H1 (cell line): Measurements from ENCODE around the gene RHOBTB1. TPM values are rescaled to one million over a fixed set of nuclear protein-coding genes. Genes with fewer than 3 reads are reported as not detected.

ENCODE experiments used
- CTCF ChIA-PET: fragments of 300-600 bp; sonication (Branson Sonifier 250); formaldehyde crosslinking; loops from one replicate; lab custom pipeline; 2021; ENCODE audit not compliant: partially characterized antibody; lab: Charles Lee
- POLR2A ChIA-PET: fragments of 300-600 bp; sonication (Branson Sonifier 250); formaldehyde crosslinking; loops from one replicate; lab custom pipeline; 2021; ENCODE audit warnings: inconsistent platforms; ENCODE audit not compliant: partially characterized antibody; lab: Charles Lee
- DNase-seq, 2 experiments: peaks; one replicate each; pipeline versions ENCODE4 v3.0.0 to v3.0.0-alpha.2; 2010 to 2022; ENCODE audit warnings: low spot score in 2 of 2, low read depth in 1 of 2, mixed read lengths in 1 of 2
- FAIRE-seq: peaks from 2 replicates; lab custom pipeline; 2011; peaks lifted over from hg19 to GRCh38; lab: Jason Lieb, UNC
- H2AFZ ChIP-seq: 2 replicates; pipeline ENCODE4 v1.8.1; 2012; ENCODE audit warnings: low read length, inconsistent platforms
- H2AK5ac ChIP-seq: 2 replicates; pipeline ENCODE4 v1.6.1; 2013; ENCODE audit warnings: low read depth, low read length
- H2BK120ac ChIP-seq: replicated peaks from 2 replicates; pipeline ENCODE3; 2013; ENCODE audit warnings: low read depth, low read length, inconsistent platforms
- H2BK12ac ChIP-seq: 2 replicates; pipeline ENCODE4 v1.6.1; 2013; ENCODE audit warnings: low read depth, low read length
- H2BK15ac ChIP-seq: 2 replicates; pipeline ENCODE4 v1.6.1; 2013; ENCODE audit warnings: low read length
- H2BK20ac ChIP-seq: 2 replicates; pipeline ENCODE4 v1.6.1; 2013; ENCODE audit warnings: low read length
- H2BK5ac ChIP-seq: 2 replicates; pipeline ENCODE4 v1.6.1; 2013; ENCODE audit warnings: low read depth, low read length
- H3K14ac ChIP-seq: 2 replicates; pipeline ENCODE4 v1.6.1; 2013; ENCODE audit warnings: inconsistent platforms; ENCODE audit not compliant: insufficient read length
- H3K18ac ChIP-seq: 2 replicates; pipeline ENCODE4 v1.6.1; 2013; ENCODE audit warnings: low read length; ENCODE audit errors: extremely low read depth
- H3K23ac ChIP-seq: 2 replicates; pipeline ENCODE4 v1.6.1; 2013; ENCODE audit warnings: inconsistent platforms; ENCODE audit not compliant: insufficient read length
- H3K23me2 ChIP-seq: 2 replicates; pipeline ENCODE4 v1.6.1; 2013; ENCODE audit warnings: low read depth, low read length
- H3K27ac ChIP-seq: 2 replicates; pipeline ENCODE4 v1.6.1; 2011; ENCODE audit warnings: low read depth, low read length, inconsistent platforms
- H3K27me3 ChIP-seq, 4 experiments: replicated peaks in 1 of 4; 1 replicate in 1 of 4; 2 replicates in 3 of 4; pipeline versions ENCODE4 v1.6.1 to v1.8.1; 2011 to 2013; ENCODE audit warnings: low read length in 3 of 4, mild to moderate bottlenecking in 3 of 4, inconsistent platforms in 2 of 4, mixed read lengths in 2 of 4, moderate library complexity in 1 of 4; ENCODE audit not compliant: control insufficient read depth in 3 of 4, insufficient read depth in 3 of 4; ENCODE audit errors: extremely low read depth in 1 of 4
- H3K36me3 ChIP-seq, 4 experiments: 2 replicates each; pipeline versions ENCODE4 v1.6.1 to v1.8.1; 2011 to 2013; ENCODE audit warnings: mild to moderate bottlenecking in 4 of 4, low read length in 3 of 4, moderate library complexity in 2 of 4, control low read depth in 1 of 4, inconsistent platforms in 1 of 4; ENCODE audit not compliant: insufficient read depth in 4 of 4, control insufficient read depth in 2 of 4
- H3K4ac ChIP-seq: replicated peaks from 2 replicates; pipeline ENCODE3; 2013; ENCODE audit warnings: low read length, low read depth, mixed read lengths, inconsistent platforms; ENCODE audit not compliant: insufficient read length
- H3K4me1 ChIP-seq, 4 experiments: replicated peaks in 1 of 4; 1 replicate in 1 of 4; 2 replicates in 3 of 4; pipeline versions ENCODE4 v1.6.1 to v1.8.1; 2011 to 2013; ENCODE audit warnings: low read length in 3 of 4, inconsistent platforms in 2 of 4, mixed read lengths in 1 of 4; ENCODE audit not compliant: insufficient read depth in 4 of 4, control insufficient read depth in 3 of 4
- H3K4me2 ChIP-seq, 2 experiments: 2 replicates each; pipeline versions ENCODE4 v1.6.1 to v1.8.1; 2011 to 2013; ENCODE audit warnings: low read depth in 2 of 2, low read length in 2 of 2, control low read depth in 1 of 2, inconsistent platforms in 1 of 2, mild to moderate bottlenecking in 1 of 2; ENCODE audit not compliant: insufficient read depth in 1 of 2
- H3K4me3 ChIP-seq, 4 experiments: fragments of 200-600, 300-600 bp in 1 of 4; sonication (generic), shearing (Covaris generic), sonication (Bioruptor Twin) in 1 of 4; 2 replicates each; pipeline versions ENCODE4 v1.5.1 to v1.8.1; 2011 to 2016; ENCODE audit warnings: low read length in 4 of 4, low read depth in 3 of 4, control low read depth in 2 of 4, inconsistent platforms in 2 of 4, mild to moderate bottlenecking in 2 of 4, mixed read lengths in 1 of 4, moderate library complexity in 1 of 4; ENCODE audit not compliant: insufficient read depth in 2 of 4; ENCODE audit errors: extremely low read depth in 1 of 4
- H3K56ac ChIP-seq: replicated peaks from 2 replicates; pipeline ENCODE3; 2013; ENCODE audit warnings: low read depth, mild to moderate bottlenecking, mixed read lengths, low read length, inconsistent platforms; ENCODE audit not compliant: insufficient read length
- H3K79me1 ChIP-seq: 2 replicates; pipeline ENCODE4 v1.6.1; 2013; ENCODE audit warnings: low read depth, low read length, control low read depth
- H3K79me2 ChIP-seq, 2 experiments: 2 replicates each; pipeline versions ENCODE4 v1.6.1 to v1.8.1; 2012 to 2013; ENCODE audit warnings: low read length in 2 of 2, mild to moderate bottlenecking in 2 of 2, inconsistent platforms in 1 of 2; ENCODE audit not compliant: insufficient read depth in 2 of 2, control insufficient read depth in 1 of 2
- H3K9ac ChIP-seq, 4 experiments: replicated peaks in 1 of 4; 1 replicate in 1 of 4; 2 replicates in 3 of 4; pipeline versions ENCODE4 v1.6.1 to v1.8.1; 2011 to 2013; ENCODE audit warnings: low read depth in 3 of 4, low read length in 3 of 4, control low read depth in 2 of 4, mild to moderate bottlenecking in 2 of 4, moderate library complexity in 2 of 4, inconsistent platforms in 1 of 4; ENCODE audit errors: extremely low read depth in 1 of 4
- H3K9me3 ChIP-seq, 2 experiments: 2 replicates each; pipeline versions ENCODE4 v1.6.1 to v1.8.1; 2012 to 2013; ENCODE audit warnings: mild to moderate bottlenecking in 2 of 2, moderate library complexity in 2 of 2, control low read depth in 1 of 2, inconsistent platforms in 1 of 2, low read depth in 1 of 2, low read length in 1 of 2, mixed read lengths in 1 of 2; ENCODE audit not compliant: insufficient read depth in 2 of 2
- H4K20me1 ChIP-seq, 2 experiments: replicated peaks in 1 of 2; 2 replicates each; pipeline versions ENCODE3 to v1.8.1; 2011 to 2013; ENCODE audit warnings: inconsistent platforms in 2 of 2, low read length in 2 of 2, mild to moderate bottlenecking in 1 of 2; ENCODE audit not compliant: insufficient read depth in 2 of 2, control insufficient read depth in 1 of 2
- H4K5ac ChIP-seq: 2 replicates; pipeline ENCODE4 v1.6.1; 2013; ENCODE audit warnings: low read length, low read depth, mixed read lengths, inconsistent platforms; ENCODE audit not compliant: insufficient read length
- H4K8ac ChIP-seq: 2 replicates; pipeline ENCODE4 v1.8.0; 2013; ENCODE audit warnings: mild to moderate bottlenecking, moderate library complexity, low read length, inconsistent platforms; ENCODE audit not compliant: insufficient read depth; ENCODE audit errors: extremely low read depth
- H4K91ac ChIP-seq: replicated peaks from 2 replicates; pipeline ENCODE3; 2013; ENCODE audit warnings: low read length, mixed read lengths, inconsistent platforms; ENCODE audit not compliant: insufficient read length
- CREB1 ChIP-seq: IDR thresholded peaks from 2 replicates; pipeline ENCODE4 v1.6.1; 2012; ENCODE audit warnings: inconsistent platforms
- EP300 ChIP-seq, 2 experiments: IDR thresholded peaks; 1 replicate in 1 of 2; 2 replicates in 1 of 2; pipeline ENCODE4 v1.6.1; 2011 to 2012; ENCODE audit warnings: low read depth in 2 of 2, low read length in 2 of 2, mild to moderate bottlenecking in 2 of 2, borderline replicate concordance in 1 of 2, inconsistent platforms in 1 of 2, moderate library complexity in 1 of 2
- JUN ChIP-seq: IDR thresholded peaks from 2 replicates; pipeline ENCODE4 v1.6.1; 2011; ENCODE audit warnings: low read depth, mild to moderate bottlenecking, improper control_type of control experiment, low read length
- JUND ChIP-seq: IDR thresholded peaks from 2 replicates; pipeline ENCODE4 v1.6.1; 2011; ENCODE audit warnings: mild to moderate bottlenecking, improper control_type of control experiment, low read length
- SRF ChIP-seq: IDR thresholded peaks from 2 replicates; pipeline ENCODE4 v1.6.1; 2011; ENCODE audit warnings: mild to moderate bottlenecking, low read depth, low read length, moderate library complexity
- TAF7 ChIP-seq: optimal IDR thresholded peaks from 2 replicates; pipeline ENCODE3; 2011; ENCODE audit warnings: low read depth, mild to moderate bottlenecking, inconsistent platforms, low read length, moderate library complexity, borderline replicate concordance
- YY1 ChIP-seq: IDR thresholded peaks from 2 replicates; pipeline ENCODE4 v1.6.1; 2011; ENCODE audit warnings: low read depth, mild to moderate bottlenecking, low read length
- ZNF274 ChIP-seq: IDR thresholded peaks from 2 replicates; pipeline ENCODE4 v1.7.0; 2012; ENCODE audit warnings: low read length, borderline replicate concordance; ENCODE audit errors: extremely low read depth
- WGBS, 2 experiments: shearing (Covaris generic) in 1 of 2; methylation state at CpG; one replicate each; pipeline versions ENCODE4 v1.1.6 to v1.1.7; 2013 to 2015; ENCODE audit warnings: low lambda C conversion rate in 2 of 2, mixed read lengths in 2 of 2, inconsistent platforms in 1 of 2, low coverage in 1 of 2, missing lambda C conversion rate in 1 of 2; ENCODE audit not compliant: insufficient replicate concordance in 2 of 2, insufficient coverage in 1 of 2, insufficient read length in 1 of 2; ENCODE audit errors: extremely low coverage in 1 of 2, missing lambda C conversion rate in 1 of 2; 5-methylcytosine and 5-hydroxymethylcytosine counted together
- polyA plus RNA-seq, 7 experiments: library from polyadenylated mRNA; depleted of rRNA in 3 of 7; stranded (reverse) in 5 of 7; unstranded in 2 of 7; fragments of >200 nt in 5 of 7; fragments of 200-250 nt in 2 of 7; gene quantifications; 1 replicate in 5 of 7; 2 replicates in 1 of 7; 4 replicates in 1 of 7; pipeline versions ENCODE4 v1.2.1 to v1.2.3, GENCODE V29; 2011 to 2013; ENCODE audit warnings: missing spikeins in 2 of 7, mixed read lengths in 2 of 7
- total RNA-seq: library from RNA; stranded (reverse); fragmentation: NEBNext Ultra II Directional; extraction: Animal tissue kit (Norgen Biotek cat#: 25700); gene quantifications from 2 replicates; pipeline ENCODE4 v1.2.1, GENCODE V29; 2021

RHOBTB1 gene
- total and polyA plus RNA-seq, 2 of the 8 experiments (the other 6 are each of a cell fraction or from before 2014, with no cell fraction given) = 6.1 to 7.4 TPM

GRCh38 chr10:60865198-60865783 lies 78.7 kb downstream of the RHOBTB1 start:
- H4K5ac ChIP-seq = no peak overlapping the region
- H2BK5ac ChIP-seq = no peak overlapping the region
- H3K4me2 ChIP-seq = no peak overlapping the region
- no peak overlapping the region for H2BK20ac ChIP-seq
- H2BK15ac ChIP-seq = no peak overlapping the region
- H3K4me1 ChIP-seq = peaks cover 0 to 4% (median 2%) of the 10 kb centered on the region in 4 experiments; a peak in 3 of 7 replicates
- no peaks in the 10 kb centered on the region for H3K79me1 ChIP-seq
- H3K56ac ChIP-seq = no peak overlapping the region
- H3K4me3 ChIP-seq = no peak overlapping the region
- DNase-seq (no peak), FAIRE-seq (no peak)
- CTCF ChIA-PET = no interaction called here
- no peak overlapping the region for H3K9ac ChIP-seq
- WGBS, 2 experiments = 93% methylated on average over 2 of the region's 2 CpGs; no CpG with 5 or more reads in 1 of the 2 experiments
- no peak overlapping the region for H2AFZ ChIP-seq
- H3K14ac ChIP-seq = no peak overlapping the region
- H3K27me3 ChIP-seq = no peaks in the 10 kb centered on the region
- H3K18ac ChIP-seq = no peak overlapping the region
- no peaks in the 10 kb centered on the region for H3K36me3 ChIP-seq
- no peak overlapping the region for H2BK120ac ChIP-seq
- H4K8ac ChIP-seq = no peak overlapping the region
- H2AK5ac ChIP-seq = no peak overlapping the region
- no peak overlapping the region for H4K91ac ChIP-seq
- no peaks in the 10 kb centered on the region for H3K23me2 ChIP-seq
- H3K23ac ChIP-seq = no peak overlapping the region
- H3K27ac ChIP-seq = no peak overlapping the region
- no peak overlapping the region for H3K4ac ChIP-seq
- no peaks in the 10 kb centered on the region for H3K79me2 ChIP-seq
- no peaks in the 10 kb centered on the region for H4K20me1 ChIP-seq
- no peak overlapping the region for H2BK12ac ChIP-seq
- POLR2A ChIA-PET = no interaction called here
- no peaks in the 10 kb centered on the region for H3K9me3 ChIP-seq
- no peak for TF ChIP-seq TAF7
- TF ChIP-seq SRF = no peak
- TF ChIP-seq JUND = no peak
- TF ChIP-seq JUN = no peak
- no peak for TF ChIP-seq YY1
- TF ChIP-seq CREB1 = no peak
- no peak for TF ChIP-seq ZNF274
- TF ChIP-seq EP300 (IDR thresholded peaks at IDR 0.05; ENCODE audit: borderline replicate concordance in 1 of 2, low read depth in 2 of 2, low read length in 2 of 2) = no peak
